H1 (cell line): ENCODE measurements around the gene STAC. TPM values are rescaled to one million over a fixed set of nuclear protein-coding genes. Genes with fewer than 3 reads are reported as not detected.

Source experiments
- ASH2L ChIP-seq: fragments of 200-600, 300-600 bp; sonication (generic); IDR thresholded peaks from one replicate; pipeline ENCODE4 v1.7.1; 2017; ENCODE audit warnings: low read length
- EP300 ChIP-seq, 2 experiments: IDR thresholded peaks; 1 replicate in 1 of 2; 2 replicates in 1 of 2; pipeline ENCODE4 v1.6.1; 2011 to 2012; ENCODE audit warnings: low read depth in 2 of 2, low read length in 2 of 2, mild to moderate bottlenecking in 2 of 2, borderline replicate concordance in 1 of 2, inconsistent platforms in 1 of 2, moderate library complexity in 1 of 2
- HDAC6 ChIP-seq: IDR thresholded peaks from one replicate; pipeline ENCODE4 v1.7.1; 2012; ENCODE audit warnings: low read depth, mild to moderate bottlenecking, inconsistent platforms, low read length, moderate library complexity
- RNF2 ChIP-seq: fragments of 200-900, 300-1000 bp; sonication (generic); IDR thresholded peaks from 2 replicates; pipeline ENCODE4 v1.7.1; 2016; ENCODE audit warnings: borderline replicate concordance, low read depth, mild to moderate bottlenecking, antibody characterized with exemption, low read length; ENCODE audit not compliant: poor library complexity, severe bottlenecking; ENCODE audit errors: missing control alignments
- YY1 ChIP-seq: IDR thresholded peaks from 2 replicates; pipeline ENCODE4 v1.6.1; 2011; ENCODE audit warnings: low read depth, mild to moderate bottlenecking, low read length
- polyA plus RNA-seq, 7 experiments: library from polyadenylated mRNA; depleted of rRNA in 3 of 7; stranded (reverse) in 5 of 7; unstranded in 2 of 7; fragments of >200 nt in 5 of 7; fragments of 200-250 nt in 2 of 7; gene quantifications; 1 replicate in 5 of 7; 2 replicates in 1 of 7; 4 replicates in 1 of 7; pipeline versions ENCODE4 v1.2.1 to v1.2.3, GENCODE V29; 2011 to 2013; ENCODE audit warnings: missing spikeins in 2 of 7, mixed read lengths in 2 of 7
- total RNA-seq: library from RNA; stranded (reverse); fragmentation: NEBNext Ultra II Directional; extraction: Animal tissue kit (Norgen Biotek cat#: 25700); gene quantifications from 2 replicates; pipeline ENCODE4 v1.2.1, GENCODE V29; 2021

Gene STAC
- total and polyA plus RNA-seq, 2 of the 8 experiments (the other 6 are each of a cell fraction or from before 2014, with no cell fraction given), result 8.0 to 18.1 TPM

GRCh38 chr3:36443028-36443686 is 62.9 kb downstream of the STAC start (continued):
- no peak for TF ChIP-seq ASH2L
- TF ChIP-seq HDAC6, result no peak
- no peak for TF ChIP-seq YY1
- no peak for TF ChIP-seq EP300 (IDR thresholded peaks at IDR 0.05; ENCODE audit: borderline replicate concordance in 1 of 2, low read depth in 2 of 2, low read length in 2 of 2)
- no peak for TF ChIP-seq RNF2
